ENCODE data around the gene PITPNC1.
A peak's percentile ranks its signal among the peaks of the same experiment; 100 is the strongest.

PITPNC1 gene

DNA sequence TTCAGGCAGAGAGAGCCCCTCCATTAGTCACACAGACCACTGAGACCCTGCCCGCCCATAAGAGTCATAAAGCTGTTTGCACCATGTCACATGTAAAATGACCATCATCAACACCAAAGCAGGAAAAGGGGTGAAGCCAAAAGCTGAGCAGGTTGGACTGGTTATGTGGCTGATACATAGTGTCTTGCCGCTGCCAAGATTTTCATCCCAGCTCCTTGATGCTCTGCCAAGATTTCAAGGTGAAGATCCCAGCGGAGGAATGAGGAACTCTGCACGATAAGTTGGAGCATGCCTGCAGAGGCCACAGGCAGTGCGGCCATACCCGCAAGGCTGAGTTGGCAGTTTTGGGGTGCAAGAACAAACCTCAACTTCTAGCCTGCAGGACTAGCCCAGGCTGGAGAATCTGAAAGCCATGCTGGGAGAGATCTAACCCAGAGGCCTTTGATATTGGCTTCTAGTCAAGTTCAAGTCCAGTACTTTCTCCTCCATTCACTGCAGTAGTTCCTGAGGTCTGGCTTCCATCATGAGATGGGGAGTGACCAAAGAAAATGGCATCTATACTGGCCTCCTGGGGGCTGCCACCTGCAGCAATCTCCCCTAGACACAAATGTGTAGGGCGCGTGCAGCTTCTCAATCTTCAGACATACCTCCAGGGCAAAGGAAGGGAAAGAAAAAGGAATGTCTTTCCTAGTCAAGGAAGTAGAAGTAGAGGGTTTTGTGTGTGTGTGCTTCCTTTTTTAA lies 261.0 kb downstream of the PITPNC1 start:
- Histone ChIP-seq H3K4me2 (ENCODE audit: low read length) (no peak overlapping the region), H3K4me3 (ENCODE audit: low read depth, low read length) (no peak overlapping the region), H3K36me3 (ENCODE audit: control insufficient read depth, insufficient read depth, low read length) (no peaks in the 10 kb centered on the region), H3K27me3 (ENCODE audit: control insufficient read depth, insufficient read depth, low read length) (no peaks in the 10 kb centered on the region), H3K79me2 (no peaks in the 10 kb centered on the region), H2AFZ (no peak overlapping the region), H3K27ac (peak overlapping the region; percentile 40), H3K9me3 (ENCODE audit: control insufficient read depth, low read length) (no peaks in the 10 kb centered on the region), H3K9ac (no peak overlapping the region), H3K4me1 (peaks cover 3% of the 10 kb centered on the region)
- TF ChIP-seq, protein P1, sequence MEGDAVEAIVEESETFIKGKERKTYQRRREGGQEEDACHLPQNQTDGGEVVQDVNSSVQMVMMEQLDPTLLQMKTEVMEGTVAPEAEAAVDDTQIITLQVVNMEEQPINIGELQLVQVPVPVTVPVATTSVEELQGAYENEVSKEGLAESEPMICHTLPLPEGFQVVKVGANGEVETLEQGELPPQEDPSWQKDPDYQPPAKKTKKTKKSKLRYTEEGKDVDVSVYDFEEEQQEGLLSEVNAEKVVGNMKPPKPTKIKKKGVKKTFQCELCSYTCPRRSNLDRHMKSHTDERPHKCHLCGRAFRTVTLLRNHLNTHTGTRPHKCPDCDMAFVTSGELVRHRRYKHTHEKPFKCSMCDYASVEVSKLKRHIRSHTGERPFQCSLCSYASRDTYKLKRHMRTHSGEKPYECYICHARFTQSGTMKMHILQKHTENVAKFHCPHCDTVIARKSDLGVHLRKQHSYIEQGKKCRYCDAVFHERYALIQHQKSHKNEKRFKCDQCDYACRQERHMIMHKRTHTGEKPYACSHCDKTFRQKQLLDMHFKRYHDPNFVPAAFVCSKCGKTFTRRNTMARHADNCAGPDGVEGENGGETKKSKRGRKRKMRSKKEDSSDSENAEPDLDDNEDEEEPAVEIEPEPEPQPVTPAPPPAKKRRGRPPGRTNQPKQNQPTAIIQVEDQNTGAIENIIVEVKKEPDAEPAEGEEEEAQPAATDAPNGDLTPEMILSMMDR (IDR thresholded peaks at IDR 0.05), result no peak

GRCh38 chr17:67638871-67639270 lies 261.8 kb downstream of the PITPNC1 start:
- H3K27ac ChIP-seq, result no peak overlapping the region

DNA sequence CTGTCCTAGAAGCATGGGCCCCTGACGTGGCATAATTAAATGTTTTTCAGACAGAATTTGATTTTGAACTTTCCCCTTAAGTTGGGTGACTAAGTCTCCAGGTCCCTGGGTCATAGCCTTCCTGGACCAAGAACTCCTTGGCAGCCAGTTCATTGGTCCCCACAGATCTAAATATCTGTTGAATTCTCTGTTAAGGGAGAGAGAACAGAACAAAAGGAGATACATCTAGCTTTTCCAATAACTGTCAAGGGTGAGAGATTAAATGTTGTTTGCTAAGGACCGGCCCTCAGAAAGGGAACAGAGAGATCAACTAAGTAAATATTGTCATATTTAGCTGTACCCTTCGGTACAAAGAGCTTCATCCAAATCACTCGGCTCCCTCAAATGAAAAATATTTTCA lies 262.5 kb downstream of the PITPNC1 start:
- Histone ChIP-seq H3K4me1 (peaks cover 3% of the 10 kb centered on the region), H3K9ac (no peak overlapping the region), H2AFZ (no peak overlapping the region), H3K27ac (no peak overlapping the region), H3K27me3 (ENCODE audit: control insufficient read depth, insufficient read depth, low read length) (no peaks in the 10 kb centered on the region), H3K4me3 (ENCODE audit: low read depth, low read length) (no peak overlapping the region), H3K36me3 (ENCODE audit: control insufficient read depth, insufficient read depth, low read length) (no peaks in the 10 kb centered on the region), H3K4me2 (ENCODE audit: low read length) (no peak overlapping the region), H3K79me2 (no peaks in the 10 kb centered on the region), H3K9me3 (ENCODE audit: control insufficient read depth, low read length) (no peaks in the 10 kb centered on the region)
- TF ChIP-seq, protein P1 (IDR thresholded peaks at IDR 0.05), result no peak

More at GRCh38 chr17:67638871-67639270, 261.8 kb downstream of the PITPNC1 start:
- H3K4me2 ChIP-seq (ENCODE audit: low read length), result no peak overlapping the region
- no peaks in the 10 kb centered on the region for H3K9me3 ChIP-seq (ENCODE audit: control insufficient read depth, low read length)
- H3K79me2 ChIP-seq, result no peaks in the 10 kb centered on the region
- no peaks in the 10 kb centered on the region for H3K27me3 ChIP-seq (ENCODE audit: control insufficient read depth, insufficient read depth, low read length)
- no peaks in the 10 kb centered on the region for H3K36me3 ChIP-seq (ENCODE audit: control insufficient read depth, insufficient read depth, low read length)
- H2AFZ ChIP-seq, result no peak overlapping the region
- H3K4me1 ChIP-seq, result peaks cover 3% of the 10 kb centered on the region
- TF ChIP-seq, protein P1 (IDR thresholded peaks at IDR 0.05), result no peak
- no peak overlapping the region for H3K9ac ChIP-seq
- H3K4me3 ChIP-seq (ENCODE audit: low read depth, low read length), result no peak overlapping the region

GRCh38 chr17:67639979-67640378 lies 262.9 kb downstream of the PITPNC1 start:
- H3K9ac ChIP-seq, result no peak overlapping the region
- H3K79me2 ChIP-seq, result no peaks in the 10 kb centered on the region
- no peak overlapping the region for H3K27ac ChIP-seq
- no peak overlapping the region for H2AFZ ChIP-seq
- TF ChIP-seq, protein P1 (IDR thresholded peaks at IDR 0.05), result no peak
- no peaks in the 10 kb centered on the region for H3K36me3 ChIP-seq (ENCODE audit: control insufficient read depth, insufficient read depth, low read length)
- H3K4me1 ChIP-seq, result peaks cover 3% of the 10 kb centered on the region
- H3K4me2 ChIP-seq (ENCODE audit: low read length), result no peak overlapping the region
- no peaks in the 10 kb centered on the region for H3K27me3 ChIP-seq (ENCODE audit: control insufficient read depth, insufficient read depth, low read length)
- no peaks in the 10 kb centered on the region for H3K9me3 ChIP-seq (ENCODE audit: control insufficient read depth, low read length)
- no peak overlapping the region for H3K4me3 ChIP-seq (ENCODE audit: low read depth, low read length)

- Histone ChIP-seq H3K4me1 (peaks cover 1% of the 10 kb centered on the region), H3K27me3 (ENCODE audit: control insufficient read depth, insufficient read depth, low read length) (no peaks in the 10 kb centered on the region), H3K79me2 (no peaks in the 10 kb centered on the region), H3K27ac (no peak overlapping the region), H3K36me3 (ENCODE audit: control insufficient read depth, insufficient read depth, low read length) (no peaks in the 10 kb centered on the region), H3K4me2 (ENCODE audit: low read length) (no peak overlapping the region), H2AFZ (no peak overlapping the region), H3K9me3 (ENCODE audit: control insufficient read depth, low read length) (no peaks in the 10 kb centered on the region), H3K4me3 (ENCODE audit: low read depth, low read length) (no peak overlapping the region), H3K9ac (no peak overlapping the region)
- TF ChIP-seq, protein P1 (IDR thresholded peaks at IDR 0.05), result no peak
Observed at GRCh38 chr17:67642488-67642887, 265.4 kb downstream of the PITPNC1 start.
